NCI-H524 treated with DMSO at 0.1 percent for 48 hours (cell line): ENCODE results near the gene HNRNPU.

Experiments
- DNase-seq: peaks from one replicate; lab custom pipeline; 2025; lab: John Stamatoyannopoulos, UW

HNRNPU gene

DNA sequence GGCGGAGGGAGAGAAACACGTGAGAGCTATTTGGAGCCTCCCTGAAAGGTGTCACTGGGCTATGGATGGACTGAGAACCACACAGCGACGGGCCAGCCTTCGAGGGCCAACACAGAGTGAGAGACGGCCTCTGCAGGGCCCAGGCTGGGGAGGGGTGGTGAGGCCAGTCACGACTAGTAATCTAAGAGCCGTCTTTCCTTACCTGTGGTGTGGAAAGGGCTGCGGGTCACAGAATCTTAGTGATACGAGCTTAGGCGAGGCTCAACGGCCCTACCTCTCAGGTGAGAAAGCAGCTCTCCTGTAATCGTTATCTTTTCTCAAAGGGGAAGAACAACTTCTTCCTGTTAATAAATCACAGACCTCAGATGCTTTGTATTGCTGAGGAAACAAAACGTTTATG, 62.3 kb downstream of the HNRNPU start:
- no peak for DNase-seq

DNA sequence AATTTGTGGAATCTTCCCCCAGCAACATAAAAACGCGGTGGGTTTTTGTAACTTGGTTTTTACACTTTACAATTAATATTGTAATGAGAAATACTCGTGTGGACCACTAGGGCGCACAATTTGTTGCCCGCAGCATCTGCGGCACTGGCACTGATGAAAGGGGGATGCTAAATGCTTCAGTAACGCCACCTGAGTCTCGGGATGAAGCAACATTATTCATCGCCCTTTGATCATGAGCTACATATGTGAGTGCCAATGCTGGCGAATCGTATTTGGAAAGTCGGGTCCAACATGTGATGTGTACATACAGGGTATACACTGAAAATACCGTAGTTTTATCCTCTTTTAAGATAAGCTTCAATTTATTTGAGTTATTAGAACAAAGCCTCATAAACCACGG, 63.1 kb downstream of the HNRNPU start:
- no peak for DNase-seq

DNA sequence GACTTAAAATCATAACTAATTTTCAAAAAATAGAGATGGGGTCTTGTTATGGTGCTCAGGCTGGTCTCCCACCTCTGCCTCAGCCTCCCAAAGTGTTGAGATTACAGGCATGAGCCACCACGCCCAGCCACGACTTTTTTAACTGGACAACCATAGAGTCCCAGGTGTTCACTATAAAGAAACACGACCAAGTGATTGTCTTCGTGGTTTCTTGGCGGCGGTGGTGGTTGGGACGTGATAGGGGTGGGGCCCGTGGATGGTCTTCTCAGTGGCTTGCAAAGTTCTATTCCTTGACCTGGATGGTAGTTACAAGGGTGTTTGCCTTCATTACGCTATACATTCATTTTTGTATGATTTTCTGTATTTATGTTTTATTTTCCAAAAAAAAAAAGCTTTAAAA, 63.5 kb downstream of the HNRNPU start:
- DNase-seq: no peak
